Measurements from ENCODE around the gene PHF8.

Gene PHF8

GRCh38 chrX:54012830-54013500 is 31.3 kb downstream of the PHF8 start:
- DNase-seq (ENCODE audit: low spot score) = no peak

GRCh38 chrX:54007682-54008081 is 36.6 kb downstream of the PHF8 start:
- no peak for DNase-seq (ENCODE audit: low spot score)

- no peak for DNase-seq (ENCODE audit: low spot score)
Measured at GRCh38 chrX:53997724-53998123, 46.5 kb downstream of the PHF8 start.

- no peak for DNase-seq (ENCODE audit: low spot score)
Measured at GRCh38 chrX:53992589-53992988, 51.7 kb downstream of the PHF8 start.

DNA sequence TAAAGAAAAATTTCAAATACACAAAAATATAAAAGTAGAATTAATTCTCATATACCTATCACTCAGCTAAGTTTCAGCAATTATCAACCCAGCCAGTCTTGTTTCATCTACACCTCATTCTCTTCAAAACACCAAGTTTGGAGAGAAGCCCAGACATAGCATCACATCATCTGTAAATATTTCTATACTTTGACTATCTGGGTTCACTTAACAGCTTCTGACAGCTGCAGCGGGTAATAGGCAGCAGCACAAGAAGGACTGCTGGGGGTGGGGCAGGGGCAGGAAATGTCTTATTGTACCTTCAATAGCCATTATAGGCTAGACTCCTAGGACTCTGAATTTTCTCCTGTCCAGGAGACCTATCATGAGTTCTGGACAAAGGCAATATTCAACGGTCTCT is 54.1 kb downstream of the PHF8 start:
- no peak for DNase-seq (ENCODE audit: low spot score)

GRCh38 chrX:53984895-53985294 is 59.4 kb downstream of the PHF8 start:
- no peak for DNase-seq (ENCODE audit: low spot score)

GRCh38 chrX:53974529-53974928 is 69.7 kb downstream of the PHF8 start:
- no peak for DNase-seq (ENCODE audit: low spot score)

- no peak for DNase-seq (ENCODE audit: low spot score)
Measured at GRCh38 chrX:53969540-53969939, 74.7 kb downstream of the PHF8 start.

DNA sequence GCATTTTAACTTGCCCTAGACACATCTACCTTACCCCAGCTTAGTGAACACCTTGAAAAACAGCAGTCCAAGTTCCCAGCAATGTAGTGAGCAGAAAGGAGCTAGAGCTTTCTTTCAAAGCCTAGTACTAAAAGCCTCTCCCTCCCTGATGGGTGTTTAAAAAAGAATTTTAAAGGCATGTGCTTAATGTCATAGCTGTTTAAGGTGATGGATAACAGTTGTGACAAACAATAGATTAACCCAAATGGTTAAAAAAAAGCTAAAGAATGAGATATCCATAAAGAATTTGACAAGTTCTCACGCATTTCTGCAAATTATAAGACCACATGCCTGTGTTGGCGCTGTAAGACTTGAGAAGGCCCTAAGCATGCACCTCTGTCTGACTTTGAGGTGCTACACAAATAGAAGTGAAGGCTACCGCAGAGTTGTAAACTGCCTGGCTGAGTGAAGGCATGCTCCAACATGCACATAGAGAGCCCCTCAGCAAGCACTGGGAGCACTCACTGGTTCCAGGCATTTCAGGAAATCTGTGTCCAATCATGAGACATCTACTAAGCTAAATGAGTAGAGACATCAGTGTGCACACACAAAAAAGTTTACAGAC is 94.0 kb downstream of the PHF8 start:
- DNase-seq (ENCODE audit: low spot score) = no peak

DNA sequence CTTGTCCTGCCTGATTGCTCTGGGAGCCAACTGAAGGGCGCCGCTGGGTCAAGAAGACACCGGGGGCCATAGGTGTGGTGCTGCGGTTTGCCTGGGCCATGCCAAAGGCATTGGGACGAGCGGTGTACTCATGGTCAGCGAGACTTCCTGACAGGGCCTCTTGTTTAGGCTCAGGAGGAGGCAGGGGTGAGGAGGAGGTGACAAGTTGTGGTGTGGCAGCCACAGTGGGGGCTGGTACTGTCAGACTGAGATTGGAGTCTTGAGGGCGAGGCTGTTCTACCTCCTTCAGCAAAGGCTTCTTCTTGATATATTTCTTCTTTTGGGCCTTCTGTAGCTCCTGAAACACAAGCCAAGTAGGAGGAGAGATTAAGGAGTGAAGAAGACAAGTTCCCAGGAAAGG is 104.1 kb downstream of the PHF8 start:
- DNase-seq (ENCODE audit: low spot score) = no peak

- no peak for DNase-seq (ENCODE audit: low spot score)
Measured at GRCh38 chrX:53939127-53939526, 105.1 kb downstream of the PHF8 start.

DNA sequence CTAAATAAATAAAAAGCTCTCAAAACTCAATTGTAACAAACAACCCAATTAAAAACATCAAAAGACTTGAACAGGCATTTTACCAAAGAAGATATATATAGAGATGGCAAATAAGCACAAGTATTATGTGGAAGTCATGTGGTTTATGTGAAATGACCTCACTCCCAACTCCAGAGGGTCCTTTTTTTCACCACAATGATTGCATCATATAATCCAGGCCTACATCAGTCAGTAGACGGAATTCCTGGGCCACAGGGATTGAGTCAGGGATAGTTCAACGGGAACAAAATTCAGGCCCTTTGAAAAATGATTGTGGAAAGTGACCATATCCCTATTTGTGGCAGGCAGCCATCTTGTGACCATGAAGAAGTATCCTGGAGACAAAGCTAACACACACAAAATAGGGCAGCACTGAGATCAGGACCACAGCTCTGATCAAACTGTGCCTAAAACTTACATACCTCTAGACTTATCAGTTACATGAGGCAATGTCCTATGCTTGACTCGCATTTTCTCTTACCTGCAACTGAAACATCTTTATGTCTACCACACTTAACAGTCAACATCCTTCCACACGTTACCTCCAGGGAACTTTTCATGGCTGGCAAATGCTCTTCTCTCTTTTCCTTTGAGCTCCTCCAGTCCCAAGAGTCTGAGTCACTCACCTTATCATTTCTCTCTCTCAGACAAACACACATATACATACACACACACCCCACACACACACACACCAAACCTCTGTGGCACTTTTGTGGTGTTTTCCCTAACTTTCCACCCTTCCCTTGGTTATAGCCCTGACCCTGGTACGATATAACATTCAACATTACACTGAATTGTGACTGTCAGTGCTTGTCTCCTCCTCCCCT is 113.5 kb downstream of the PHF8 start:
- DNase-seq (ENCODE audit: low spot score) = peak; percentile 8

DNA sequence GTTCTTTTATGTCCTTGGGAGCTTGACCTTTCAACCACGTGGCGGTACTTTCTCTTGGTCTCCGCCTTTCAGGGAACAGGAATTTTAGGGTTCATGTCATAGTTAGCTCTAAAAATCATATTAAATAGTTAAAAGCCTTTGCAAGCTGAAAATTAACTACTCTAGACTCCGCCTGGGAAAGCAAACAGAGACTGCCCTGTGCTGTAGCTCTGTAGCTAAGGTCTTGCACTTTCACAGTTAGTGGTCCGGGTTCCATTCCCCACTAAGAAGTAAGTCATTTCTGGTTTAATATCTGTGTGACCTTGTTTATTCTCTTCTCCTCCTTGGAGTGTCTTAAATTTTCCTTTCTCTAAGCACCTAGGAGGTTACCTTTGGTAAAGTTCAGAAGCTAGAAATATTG is 118.2 kb downstream of the PHF8 start:
- no peak for DNase-seq (ENCODE audit: low spot score)

GRCh38 chrX:53918702-53919101 is 125.6 kb downstream of the PHF8 start:
- DNase-seq (ENCODE audit: low spot score) = no peak

- no peak for DNase-seq (ENCODE audit: low spot score)
Measured at GRCh38 chrX:53900623-53901022, 143.7 kb downstream of the PHF8 start.

DNA sequence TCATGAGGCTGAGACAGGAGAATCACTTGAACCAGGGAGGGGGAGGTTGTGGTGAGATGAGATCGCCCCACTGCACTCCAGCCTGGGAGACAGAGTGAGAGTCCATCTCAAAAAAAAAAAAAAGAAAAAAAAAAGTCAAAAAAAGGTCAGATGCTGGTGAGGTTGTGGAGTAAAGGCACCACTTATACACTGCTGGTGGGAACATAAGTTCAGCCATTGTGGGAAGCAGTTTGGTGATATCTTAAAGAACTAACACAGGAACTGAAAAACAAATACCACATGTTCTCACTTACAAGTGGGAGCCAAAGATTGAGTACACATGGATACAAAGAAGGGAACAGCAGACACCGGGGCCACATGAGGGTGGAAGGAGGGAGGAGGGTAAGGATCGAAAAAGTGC is 149.0 kb downstream of the PHF8 start:
- no peak for DNase-seq (ENCODE audit: low spot score)

All from AG08395 (cell line).